ENCODE results near the gene UBE2G2. TPM values are rescaled to one million over a fixed set of nuclear protein-coding genes. Genes with fewer than 3 reads are reported as not detected.

The UBE2G2 gene
- total RNA-seq, 1 experiment from 2014 or later = 117 TPM

GRCh38 chr21:44726826-44727225, 74.8 kb downstream of the UBE2G2 start:
- H3K27me3 Mint-ChIP-seq (ENCODE audit: low read depth) = peaks cover 13% of the 10 kb centered on the region
- no peak overlapping the region for H3K27ac Mint-ChIP-seq
- TF ChIP-seq ZNF317 (CRISPR knock-in tag; IDR thresholded peaks at IDR 0.05; ENCODE audit: borderline replicate concordance, low read depth) (no peak), SMAD3 (CRISPR knock-in tag; IDR thresholded peaks at IDR 0.05; ENCODE audit: borderline replicate concordance) (no peak), ZNF138 (CRISPR knock-in tag; conservative IDR thresholded peaks at IDR 0.05) (no peak), JAZF1 (CRISPR knock-in tag; IDR thresholded peaks at IDR 0.05) (no peak), ZSCAN18 (CRISPR knock-in tag; IDR thresholded peaks at IDR 0.05) (no peak), EMX1 (CRISPR knock-in tag; IDR thresholded peaks at IDR 0.05) (no peak), ATF2 (CRISPR knock-in tag; IDR thresholded peaks at IDR 0.05; ENCODE audit: borderline replicate concordance, low read depth) (no peak), FOXP1 (CRISPR knock-in tag; IDR thresholded peaks at IDR 0.05; ENCODE audit: borderline replicate concordance) (no peak), FOXK1 (CRISPR knock-in tag; IDR thresholded peaks at IDR 0.05) (no peak), PRRX2 (CRISPR knock-in tag; IDR thresholded peaks at IDR 0.05) (no peak), NR3C1 (CRISPR knock-in tag; conservative IDR thresholded peaks at IDR 0.05; ENCODE audit: low read depth) (no peak), ZNF263 (CRISPR knock-in tag; IDR thresholded peaks at IDR 0.05; ENCODE audit: low read depth) (no peak), ZNF425 (CRISPR knock-in tag; conservative IDR thresholded peaks at IDR 0.05) (no peak), ZMAT4 (CRISPR knock-in tag; IDR thresholded peaks at IDR 0.05) (no peak), ESRRA (CRISPR knock-in tag; IDR thresholded peaks at IDR 0.05; ENCODE audit: borderline replicate concordance) (no peak), GRHL2 (CRISPR knock-in tag; IDR thresholded peaks at IDR 0.05; ENCODE audit: insufficient replicate concordance, severe bottlenecking) (no peak), MLX (CRISPR knock-in tag; IDR thresholded peaks at IDR 0.05) (no peak), AR (CRISPR knock-in tag; IDR thresholded peaks at IDR 0.05) (no peak)
- no peaks in the 10 kb centered on the region for H3K36me3 Mint-ChIP-seq
- H3K4me3 Mint-ChIP-seq = no peak overlapping the region
- ChIA-PET CTCF (interaction anchor here (1.0 to 1.5 kb wide), 3 partner anchors 22 to 216 kb away, joined by 3 to 6 read pairs (median 3); no protein-coding TSS in a partner anchor), POLR2A (no interaction called here)
- H3K9me3 Mint-ChIP-seq = peaks cover 6% of the 10 kb centered on the region
- ATAC-seq = no peak
- DNase-seq (ENCODE audit: low spot score) = no peak
- H3K4me1 Mint-ChIP-seq = peaks cover 16% of the 10 kb centered on the region
